ENCODE measurements around the gene PSTPIP1.

Gene PSTPIP1

GRCh38 chr15:77052556-77052955 is 57.6 kb downstream of the PSTPIP1 start:
- ChIA-PET CTCF (interaction anchor here (0.7 to 3.3 kb wide), 5 partner anchors 9 to 491 kb away, joined by 3 to 14 read pairs (median 4); no protein-coding TSS in a partner anchor), POLR2A (no interaction called here)
- TF ChIP-seq CTCF (IDR thresholded peaks at IDR 0.05; ENCODE audit: insufficient read depth, low read length, missing control alignments), result no peak
- no peak for DNase-seq (ENCODE audit: low read depth, low spot score)
- no peak overlapping the region for H3K4me3 ChIP-seq (ENCODE audit: low read depth, low read length)

DNA sequence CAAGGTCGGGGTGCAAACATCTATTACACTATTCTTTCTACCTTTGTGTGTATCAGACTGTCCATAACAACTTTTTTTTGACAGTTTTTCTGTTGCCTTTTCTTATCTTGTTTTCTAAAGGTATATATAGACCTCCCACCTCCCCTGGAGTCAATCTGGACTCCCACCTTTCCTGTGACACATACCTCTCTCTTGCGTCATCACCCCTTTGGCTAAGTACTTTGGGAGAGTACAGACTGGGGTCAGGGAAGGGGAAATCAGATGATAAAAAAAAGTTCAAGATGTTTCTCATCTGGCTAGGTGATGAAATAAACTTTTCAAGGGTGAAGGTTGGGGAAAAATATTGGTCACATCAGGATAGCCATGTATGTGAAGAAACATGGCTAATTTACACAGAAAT is 58.8 kb downstream of the PSTPIP1 start:
- no peak for TF ChIP-seq CTCF (IDR thresholded peaks at IDR 0.05; ENCODE audit: insufficient read depth, low read length, missing control alignments)
- H3K4me3 ChIP-seq (ENCODE audit: low read depth, low read length), result no peak overlapping the region
- ChIA-PET CTCF (no interaction called here), POLR2A (no interaction called here)
- no peak for DNase-seq (ENCODE audit: low read depth, low spot score)

- no peak overlapping the region for H3K4me3 ChIP-seq (ENCODE audit: low read depth, low read length)
- POLR2A ChIA-PET, result interaction anchor here (2.3 kb wide), 1 partner anchor 14 kb away, joined by 5 read pairs; no protein-coding TSS in a partner anchor
- no peak for DNase-seq (ENCODE audit: low read depth, low spot score)
- CTCF ChIA-PET, result interaction anchor here (0.9 to 7.3 kb wide), 3 partner anchors 11 to 52 kb away, joined by 3 to 41 read pairs (median 3); no protein-coding TSS in a partner anchor
- no peak for TF ChIP-seq CTCF (IDR thresholded peaks at IDR 0.05; ENCODE audit: insufficient read depth, low read length, missing control alignments)
Measured at GRCh38 chr15:77057072-77057471, 62.1 kb downstream of the PSTPIP1 start.

GRCh38 chr15:77057685-77058084 is 62.8 kb downstream of the PSTPIP1 start:
- no peak for TF ChIP-seq CTCF (IDR thresholded peaks at IDR 0.05; ENCODE audit: insufficient read depth, low read length, missing control alignments)
- POLR2A ChIA-PET, result interaction anchor here (2.3 kb wide), 1 partner anchor 14 kb away, joined by 5 read pairs; no protein-coding TSS in a partner anchor
- CTCF ChIA-PET, result interaction anchor here (1.2 to 7.3 kb wide), 2 partner anchors 11 to 33 kb away, joined by 3 to 41 read pairs; no protein-coding TSS in a partner anchor
- no peak overlapping the region for H3K4me3 ChIP-seq (ENCODE audit: low read depth, low read length)
- no peak for DNase-seq (ENCODE audit: low read depth, low spot score)

DNA sequence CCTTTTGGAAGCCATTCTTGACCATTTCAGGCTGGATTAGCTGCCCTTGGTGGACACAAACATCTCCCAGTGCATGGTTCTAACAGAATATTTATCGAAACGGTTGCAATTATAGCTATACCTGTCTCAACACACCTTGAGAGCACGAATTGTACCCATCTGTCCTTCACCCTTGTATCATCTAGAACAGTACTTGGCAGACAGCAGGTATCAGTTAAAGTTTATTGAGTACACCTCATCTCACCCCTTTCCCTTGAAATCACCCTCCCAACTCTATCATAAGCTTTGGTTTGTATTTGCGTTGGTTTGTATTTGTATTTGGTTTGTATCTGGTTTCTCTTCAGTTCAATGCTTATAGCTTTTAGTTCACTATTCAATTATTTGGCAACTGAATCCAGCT is 63.5 kb downstream of the PSTPIP1 start:
- ChIA-PET CTCF (interaction anchor here (0.6 to 7.3 kb wide), 4 partner anchors 34 to 1225 kb away, joined by 3 to 41 read pairs (median 3); no protein-coding TSS in a partner anchor), POLR2A (no interaction called here)
- no peak for DNase-seq (ENCODE audit: low read depth, low spot score)
- H3K4me3 ChIP-seq (ENCODE audit: low read depth, low read length), result no peak overlapping the region
- no peak for TF ChIP-seq CTCF (IDR thresholded peaks at IDR 0.05; ENCODE audit: insufficient read depth, low read length, missing control alignments)

GRCh38 chr15:77059786-77060361 is 64.9 kb downstream of the PSTPIP1 start:
- DNase-seq (ENCODE audit: low read depth, low spot score), result no peak
- POLR2A ChIA-PET, result no interaction called here
- TF ChIP-seq CTCF (IDR thresholded peaks at IDR 0.05; ENCODE audit: insufficient read depth, low read length, missing control alignments), result no peak
- H3K4me3 ChIP-seq (ENCODE audit: low read depth, low read length), result no peak overlapping the region
- CTCF ChIA-PET, result interaction anchor here (1.0 to 7.3 kb wide), 7 partner anchors 8 to 484 kb away, joined by 3 to 41 read pairs (median 5); no protein-coding TSS in a partner anchor

Measured in AG04449 (cell line).